Lower leg skin (tissue), 3 donors: ENCODE results near the gene AGAP9.

Experiments
- POLR2A ChIP-seq, 2 donors: fragments of 450-650 bp; IDR thresholded peaks; one replicate each; pipeline ENCODE4 v1.6.1; 2016 to 2017; ENCODE audit warnings: antibody characterized with exemption in 2 of 2, mild to moderate bottlenecking in 1 of 2, moderate library complexity in 1 of 2
- TF ChIP-seq, protein P1 (sequence below), 3 donors: fragments of 450-650 bp; IDR thresholded peaks; one replicate each; pipeline ENCODE4 v1.5.1; 2016; ENCODE audit warnings: antibody characterized with exemption in 3 of 3, mild to moderate bottlenecking in 3 of 3, moderate library complexity in 2 of 3

DNA sequence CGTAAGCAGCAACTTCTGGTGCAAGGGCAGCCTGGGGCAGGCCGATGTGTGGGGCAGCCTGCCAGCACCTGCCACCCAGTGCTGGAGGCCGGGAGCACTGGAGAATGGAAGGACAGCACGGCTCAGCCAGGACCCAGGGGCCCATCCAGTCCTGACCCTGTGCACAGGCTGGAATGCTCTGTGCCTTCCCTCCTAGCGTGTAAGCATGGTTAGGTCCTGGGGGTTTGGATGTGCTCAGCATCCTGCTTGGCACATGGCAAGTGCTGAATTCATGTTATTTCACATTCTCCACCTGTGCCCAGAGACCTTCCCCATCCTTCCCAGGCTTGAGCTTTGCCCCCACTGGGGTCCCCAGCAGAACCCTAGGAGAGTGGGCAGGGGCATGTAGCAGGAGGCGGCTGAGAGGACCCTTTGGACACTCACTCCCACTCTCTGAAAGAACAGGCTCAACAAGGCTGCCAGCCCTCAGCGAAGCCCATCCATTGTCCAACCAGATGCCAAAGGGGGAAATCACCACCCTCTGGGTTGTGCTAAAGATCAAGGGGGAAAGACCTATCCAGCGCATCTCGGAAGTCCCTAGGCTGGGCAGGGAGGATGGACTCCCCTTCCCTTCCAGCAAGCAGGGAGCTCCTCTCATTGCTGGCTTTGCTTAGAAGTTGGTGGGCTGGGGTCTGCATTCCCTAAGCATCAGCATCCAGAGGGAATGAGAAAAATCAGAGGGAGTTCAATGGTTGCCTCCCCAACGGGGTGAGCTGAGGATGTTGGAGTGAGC is 69.2 kb downstream of the AGAP9 start:
- TF ChIP-seq, protein P1, sequence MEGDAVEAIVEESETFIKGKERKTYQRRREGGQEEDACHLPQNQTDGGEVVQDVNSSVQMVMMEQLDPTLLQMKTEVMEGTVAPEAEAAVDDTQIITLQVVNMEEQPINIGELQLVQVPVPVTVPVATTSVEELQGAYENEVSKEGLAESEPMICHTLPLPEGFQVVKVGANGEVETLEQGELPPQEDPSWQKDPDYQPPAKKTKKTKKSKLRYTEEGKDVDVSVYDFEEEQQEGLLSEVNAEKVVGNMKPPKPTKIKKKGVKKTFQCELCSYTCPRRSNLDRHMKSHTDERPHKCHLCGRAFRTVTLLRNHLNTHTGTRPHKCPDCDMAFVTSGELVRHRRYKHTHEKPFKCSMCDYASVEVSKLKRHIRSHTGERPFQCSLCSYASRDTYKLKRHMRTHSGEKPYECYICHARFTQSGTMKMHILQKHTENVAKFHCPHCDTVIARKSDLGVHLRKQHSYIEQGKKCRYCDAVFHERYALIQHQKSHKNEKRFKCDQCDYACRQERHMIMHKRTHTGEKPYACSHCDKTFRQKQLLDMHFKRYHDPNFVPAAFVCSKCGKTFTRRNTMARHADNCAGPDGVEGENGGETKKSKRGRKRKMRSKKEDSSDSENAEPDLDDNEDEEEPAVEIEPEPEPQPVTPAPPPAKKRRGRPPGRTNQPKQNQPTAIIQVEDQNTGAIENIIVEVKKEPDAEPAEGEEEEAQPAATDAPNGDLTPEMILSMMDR (IDR thresholded peaks at IDR 0.05) = no peak
- no peak for TF ChIP-seq POLR2A (IDR thresholded peaks at IDR 0.05)
